ENCODE data around the gene LMF1.
A peak's percentile ranks its signal among the peaks of the same experiment; 100 is the strongest.

Gene LMF1

GRCh38 chr16:970766-971581 is at the start of gene LMF1:
TSS of gene LMF1 (minus strand) at chr16:970984. CDS start at chr16:970980, 4 bp downstream.
- DNase-seq = peak; percentile 88

DNA sequence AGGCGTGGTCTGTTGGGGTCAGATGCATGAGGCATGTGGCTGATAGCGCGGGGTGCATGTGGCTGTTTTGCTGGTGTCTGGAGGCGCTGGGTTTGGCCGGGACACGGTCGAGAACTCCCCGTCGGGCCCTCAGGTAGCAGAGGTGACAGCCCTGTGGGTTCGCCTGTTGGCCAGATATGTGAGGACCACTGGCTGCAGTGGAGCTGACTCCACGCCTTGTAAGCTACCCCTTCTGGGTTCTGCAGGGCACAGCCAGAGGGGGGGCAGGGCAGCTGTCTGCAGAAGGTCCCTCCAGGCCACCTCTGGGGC is 49.3 kb upstream of the LMF1 start:
- no peak for DNase-seq

GRCh38 chr16:1019231-1020090 is 48.7 kb upstream of the LMF1 start:
- no peak for DNase-seq

- DNase-seq = no peak
Measured at GRCh38 chr16:1018447-1019198, 47.8 kb upstream of the LMF1 start.

DNA sequence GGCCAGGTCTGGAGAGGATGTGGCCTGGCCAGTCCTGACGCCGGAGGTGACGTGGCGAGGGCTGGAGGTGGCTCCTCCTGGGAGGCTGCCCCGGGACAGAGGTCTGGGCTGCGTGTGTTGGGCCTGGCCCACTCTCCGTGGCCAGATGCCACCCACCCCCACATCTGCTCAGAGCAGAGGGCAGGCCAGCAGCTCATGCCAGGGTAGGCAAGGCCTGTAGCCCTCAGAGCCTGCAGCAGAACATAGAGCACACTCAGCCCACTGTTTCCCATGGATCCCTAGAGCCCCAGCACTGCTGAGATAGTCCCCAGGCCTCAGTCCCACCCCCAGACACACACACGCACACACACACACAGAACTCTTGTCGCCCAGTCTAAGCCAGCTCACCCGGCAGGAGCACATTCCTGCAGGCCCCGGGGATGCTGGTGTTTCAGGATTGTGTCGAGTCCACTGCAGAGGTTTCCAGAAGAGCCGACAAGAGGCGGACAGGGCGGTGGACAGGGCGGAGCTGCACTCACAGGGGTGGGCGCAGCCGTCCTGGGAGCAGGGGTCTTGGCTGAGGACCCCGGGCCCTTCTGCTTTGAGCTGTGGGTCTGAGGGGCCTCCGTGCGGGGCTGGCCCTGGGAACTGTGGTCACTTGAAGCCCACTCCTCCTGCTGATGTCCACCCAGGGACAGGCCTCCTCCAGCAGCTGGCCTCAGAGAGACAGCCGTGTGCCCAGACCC is 44.1 kb upstream of the LMF1 start:
- no peak for DNase-seq

GRCh38 chr16:1014221-1014620 is 43.4 kb upstream of the LMF1 start:
- DNase-seq = no peak

DNA sequence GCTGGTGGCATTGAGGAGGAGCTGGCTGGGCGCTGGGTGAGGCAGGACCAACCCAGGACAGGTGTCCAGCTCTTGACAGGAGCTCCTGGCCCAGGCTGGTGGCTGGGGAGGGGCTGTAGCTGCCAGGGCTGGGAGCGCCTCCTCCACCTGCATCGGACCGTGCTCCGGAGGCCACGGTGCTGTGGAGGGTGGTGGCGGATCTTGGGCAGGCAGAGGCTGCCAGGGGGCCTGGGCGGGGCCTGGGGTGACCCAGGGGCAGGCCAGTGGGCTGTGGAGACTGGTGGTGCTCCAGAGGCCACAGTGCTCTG is 42.8 kb upstream of the LMF1 start:
- DNase-seq = no peak

GRCh38 chr16:1012722-1013592 is 42.2 kb upstream of the LMF1 start:
- DNase-seq = no peak

DNA sequence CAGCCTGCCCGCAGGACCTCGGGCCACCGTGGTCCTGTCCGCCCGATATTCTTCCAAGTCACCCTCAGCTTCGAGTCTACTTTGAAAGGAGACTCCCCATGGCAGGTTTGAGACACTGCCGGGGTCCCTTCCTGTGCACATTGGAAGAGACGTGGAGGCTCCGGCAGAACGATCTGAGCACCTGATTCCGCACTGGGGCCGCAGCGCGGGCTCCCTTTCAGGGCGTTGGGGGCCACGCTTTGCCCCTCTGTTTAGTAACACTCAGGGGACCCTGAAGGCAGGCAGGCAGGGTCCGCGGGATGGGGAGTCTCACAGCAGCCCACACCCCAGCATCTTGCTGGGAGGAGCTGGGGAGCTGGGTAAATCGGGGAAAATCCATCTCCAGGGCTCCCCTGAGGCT is 41.4 kb upstream of the LMF1 start:
- DNase-seq = no peak

GRCh38 chr16:1011316-1012082 is 40.7 kb upstream of the LMF1 start:
- no peak for DNase-seq

DNA sequence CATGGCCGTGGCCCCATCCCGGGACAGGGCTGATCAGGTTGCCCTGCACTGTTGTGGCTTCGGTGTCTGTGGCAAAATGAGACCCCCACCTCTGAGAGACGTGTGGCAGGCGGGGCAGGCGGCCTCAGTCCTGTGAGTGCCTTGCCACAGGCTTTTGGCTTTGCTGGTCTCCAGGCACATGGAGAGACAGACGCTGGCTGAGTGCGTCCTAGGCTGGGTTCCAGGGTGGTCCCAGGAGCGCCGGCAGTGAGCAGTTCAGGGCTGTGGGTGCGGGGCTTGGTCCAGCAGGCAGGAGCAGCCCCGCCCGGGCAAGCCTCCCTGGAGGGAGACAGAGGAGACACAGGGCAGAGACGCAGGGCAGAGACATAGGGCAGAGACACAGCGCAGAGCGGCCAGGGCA is 40.0 kb upstream of the LMF1 start:
- no peak for DNase-seq

- no peak for DNase-seq
Measured at GRCh38 chr16:1010251-1010650, 39.5 kb upstream of the LMF1 start.

DNA sequence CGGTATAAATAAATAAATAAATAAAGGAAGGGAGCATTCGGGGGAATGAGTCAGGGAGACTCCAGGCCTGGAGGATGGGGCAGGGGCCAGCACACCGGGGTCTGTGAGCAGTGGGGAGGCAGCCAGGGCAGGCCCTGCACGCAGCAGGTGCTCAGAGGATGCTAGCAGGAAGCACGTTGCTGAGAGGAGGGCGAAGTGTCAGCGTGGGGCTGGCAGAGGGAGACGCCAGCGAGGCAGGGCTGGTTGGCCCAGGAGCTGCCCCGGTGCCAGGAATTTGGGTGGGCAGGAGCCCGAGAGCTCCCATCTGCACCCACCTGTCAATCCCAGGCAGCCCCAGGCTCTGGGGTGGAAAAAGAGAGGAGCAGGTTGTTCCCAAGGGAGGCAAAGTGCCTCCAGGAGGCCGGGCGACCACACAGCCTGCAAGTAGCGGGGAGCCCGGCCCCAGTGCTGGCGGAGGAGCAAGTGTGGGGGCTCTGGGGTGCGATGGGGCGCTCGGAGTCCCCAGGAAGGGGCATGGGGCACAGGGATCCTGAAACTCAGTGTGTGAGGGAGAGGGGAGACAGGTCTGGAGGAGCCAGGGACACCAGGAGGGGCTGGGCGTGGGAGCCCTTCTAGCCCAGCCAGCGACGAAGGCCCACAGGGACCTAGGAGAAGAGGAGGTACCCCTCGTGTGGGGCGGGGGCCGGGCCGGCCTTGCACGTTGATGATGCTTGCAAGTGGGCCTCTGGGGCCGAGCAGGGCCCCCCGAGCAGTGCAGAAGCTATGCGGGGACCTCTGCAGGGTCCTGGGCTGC is 38.8 kb upstream of the LMF1 start:
- DNase-seq = no peak

- no peak for DNase-seq
Measured at GRCh38 chr16:1008085-1008484, 37.3 kb upstream of the LMF1 start.

DNA sequence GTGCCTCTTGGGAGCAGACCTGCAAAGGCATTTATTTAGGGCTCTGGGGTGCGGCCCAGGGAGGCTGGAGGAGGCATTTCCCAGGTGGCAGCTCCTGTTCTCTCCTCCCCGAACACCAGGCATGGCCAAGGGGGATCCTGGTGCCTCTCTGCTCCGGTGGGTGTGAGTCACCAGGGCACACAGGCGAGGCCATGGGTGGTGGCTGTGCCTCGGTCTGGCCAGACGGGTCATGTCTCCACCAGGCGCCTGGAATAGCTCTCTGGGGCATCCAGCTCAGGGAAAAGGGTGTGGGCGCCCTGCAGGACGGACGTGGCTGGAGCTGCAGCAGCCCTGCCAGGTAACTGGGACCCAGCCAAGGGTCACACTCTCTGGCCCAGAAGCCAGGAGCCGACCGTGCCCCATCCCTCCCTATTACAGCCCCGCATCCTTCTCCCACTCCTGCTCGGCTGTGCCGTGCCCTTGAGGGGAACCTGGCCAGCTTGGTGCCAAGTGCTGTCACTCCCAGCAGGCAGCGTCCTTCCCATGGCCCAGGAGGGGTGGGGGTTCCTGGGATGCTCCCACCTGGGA is 36.6 kb upstream of the LMF1 start:
- DNase-seq = no peak

GRCh38 chr16:1006781-1007180 is 36.0 kb upstream of the LMF1 start:
- DNase-seq = no peak

GRCh38 chr16:1005286-1005685 is 34.5 kb upstream of the LMF1 start:
- no peak for DNase-seq

DNA sequence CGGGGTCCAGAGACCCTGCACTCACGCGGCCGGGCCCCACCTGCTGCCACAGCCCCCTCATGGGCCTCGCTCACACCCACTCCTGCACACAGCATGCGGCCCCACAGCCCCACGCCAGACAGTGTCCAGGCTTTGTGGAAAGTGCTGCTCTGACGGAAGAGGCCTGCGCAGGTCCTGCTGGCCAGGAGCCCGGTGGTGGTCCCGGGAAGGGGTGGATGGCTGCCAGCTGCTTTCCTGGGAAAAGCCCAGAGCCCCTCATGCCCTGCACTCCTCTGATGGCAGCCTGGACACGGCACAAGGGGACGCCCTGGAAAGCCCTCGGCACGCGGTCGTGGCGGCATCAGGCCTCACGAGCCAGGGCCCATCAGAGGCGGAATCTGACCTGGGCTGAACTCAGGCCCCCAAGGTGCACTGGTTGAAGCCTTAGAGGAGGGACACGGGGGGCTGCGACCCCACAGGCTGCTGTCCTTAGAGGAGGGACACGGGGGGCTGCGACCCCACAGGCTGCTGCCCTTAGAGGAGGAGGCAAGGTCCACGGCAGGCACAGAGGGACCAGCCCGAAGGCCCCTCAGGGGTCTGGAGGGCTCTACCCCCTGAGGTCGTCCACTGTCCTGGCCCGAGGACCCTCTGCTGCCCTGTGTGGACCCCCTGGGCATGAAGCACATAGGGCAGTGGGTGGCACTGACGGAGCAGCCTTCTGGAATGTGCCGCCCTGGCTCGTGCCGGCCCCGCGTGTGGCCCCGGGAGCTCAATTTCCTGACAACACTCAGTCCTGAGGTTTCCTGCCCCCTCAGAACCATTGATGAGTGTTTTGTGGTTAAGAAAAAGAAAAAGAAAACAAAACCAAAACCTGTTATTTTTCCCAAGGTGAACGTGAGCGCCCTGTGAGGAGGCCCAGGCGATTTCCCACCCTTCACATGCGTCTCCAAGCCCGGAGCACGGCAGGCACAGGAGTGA is 32.9 kb upstream of the LMF1 start:
- peak; percentile 7 for DNase-seq

Data from fibroblast of skin of right biceps (primary cell).